SK-N-SH treated with all-trans-retinoic acid at 6 μM for 48 hours (cell line): Measurements from ENCODE around the gene CCR6.

Experiments used
- ATAC-seq: fragments of 200-7000 bp; cut with Tn5 transposase; 3 replicates; pipeline ENCODE4 v1.9.1; 2020; ENCODE audit warnings: mild to moderate bottlenecking, moderate library complexity
- ARNTL ChIP-seq: fragments of 450-650 bp; formaldehyde crosslinking; IDR thresholded peaks from 2 replicates; pipeline ENCODE4 v1.5.0; 2020; ENCODE audit warnings: low read depth, mild to moderate bottlenecking, moderate library complexity, borderline replicate concordance
- BACH2 ChIP-seq: fragments of 250-450 bp; sonication (Bioruptor Pico); IDR thresholded peaks from 2 replicates; pipeline ENCODE4 v1.9.0; 2021; ENCODE audit warnings: mild to moderate bottlenecking, borderline replicate concordance
- CREB5 ChIP-seq: fragments of 250-450 bp; sonication (Bioruptor Pico); IDR thresholded peaks from 2 replicates; pipeline ENCODE4 v1.5.1; 2020; ENCODE audit warnings: low read depth, mild to moderate bottlenecking, moderate library complexity
- CSDC2 ChIP-seq: fragments of 250-450 bp; sonication (Bioruptor Pico); IDR thresholded peaks from 2 replicates; pipeline ENCODE4 v1.5.0; 2020; ENCODE audit warnings: mild to moderate bottlenecking, moderate library complexity
- ESRRG ChIP-seq: fragments of 250-450 bp; sonication (Bioruptor Pico); IDR thresholded peaks from 2 replicates; pipeline ENCODE4 v1.6.1; 2021; ENCODE audit warnings: mild to moderate bottlenecking
- GLIS3 ChIP-seq: fragments of 250-450 bp; sonication (Bioruptor Pico); IDR thresholded peaks from 2 replicates; pipeline ENCODE4 v1.5.0; 2020; ENCODE audit warnings: mild to moderate bottlenecking, moderate library complexity
- OSR1 ChIP-seq: fragments of 250-450 bp; sonication (Bioruptor Pico); IDR thresholded peaks from 2 replicates; pipeline ENCODE4 v1.8.0; 2022; ENCODE audit warnings: moderate library complexity, mild to moderate bottlenecking, inconsistent platforms
- PPARA ChIP-seq: fragments of 250-450 bp; sonication (Bioruptor Pico); IDR thresholded peaks from 2 replicates; pipeline ENCODE4 v1.5.0; 2020; ENCODE audit warnings: mild to moderate bottlenecking, borderline replicate concordance
- RARB ChIP-seq: fragments of 250-450 bp; sonication (Bioruptor Pico); IDR thresholded peaks from 2 replicates; pipeline ENCODE4 v1.8.0; 2021; ENCODE audit warnings: mild to moderate bottlenecking, moderate library complexity
- SNAI2 ChIP-seq: fragments of 250-450 bp; sonication (Bioruptor Pico); IDR thresholded peaks from 2 replicates; pipeline ENCODE4 v1.5.0; 2020; ENCODE audit warnings: mild to moderate bottlenecking, moderate library complexity
- TCF4 ChIP-seq: fragments of 250-450 bp; sonication (Bioruptor Pico); IDR thresholded peaks from 2 replicates; pipeline ENCODE4 v1.8.0; 2021; ENCODE audit warnings: mild to moderate bottlenecking, moderate library complexity, borderline replicate concordance
- TOX ChIP-seq: fragments of 250-450 bp; sonication (Bioruptor Pico); IDR thresholded peaks from 2 replicates; pipeline ENCODE4 v1.8.0; 2021; ENCODE audit warnings: mild to moderate bottlenecking, moderate library complexity, borderline replicate concordance
- ZC3H10 ChIP-seq: fragments of 250-450 bp; sonication (Bioruptor Pico); IDR thresholded peaks from 2 replicates; pipeline ENCODE4 v1.5.1; 2021; ENCODE audit warnings: mild to moderate bottlenecking, moderate library complexity
- ZFP3 ChIP-seq: fragments of 250-450 bp; sonication (Bioruptor Pico); IDR thresholded peaks from 2 replicates; pipeline ENCODE4 v1.5.0; 2020; ENCODE audit warnings: mild to moderate bottlenecking, moderate library complexity
- ZFP30 ChIP-seq: fragments of 450-650 bp; formaldehyde crosslinking; IDR thresholded peaks from 2 replicates; pipeline ENCODE4 v1.5.0; 2022; ENCODE audit warnings: mild to moderate bottlenecking, moderate library complexity
- ZNF565 ChIP-seq: fragments of 450-650 bp; formaldehyde crosslinking; conservative IDR thresholded peaks from 2 replicates; pipeline ENCODE4 v1.5.0; 2020; ENCODE audit warnings: low read depth, mild to moderate bottlenecking, moderate library complexity
- ZNF70 ChIP-seq: fragments of 450-650 bp; formaldehyde crosslinking; IDR thresholded peaks from 2 replicates; pipeline ENCODE4 v1.5.0; 2020; ENCODE audit warnings: mild to moderate bottlenecking, moderate library complexity
- ZNF8 ChIP-seq: fragments of 450-650 bp; formaldehyde crosslinking; IDR thresholded peaks from 2 replicates; pipeline ENCODE4 v1.5.0; 2020; ENCODE audit warnings: mild to moderate bottlenecking, moderate library complexity
- TF ChIP-seq, protein P1 (sequence below): fragments of 250-450 bp; sonication (Bioruptor Pico); IDR thresholded peaks from 2 replicates; pipeline ENCODE4 v1.5.0; 2020; ENCODE audit warnings: mild to moderate bottlenecking, moderate library complexity
- TF ChIP-seq, protein P2 (sequence below): fragments of 250-450 bp; sonication (Bioruptor Pico); IDR thresholded peaks from 2 replicates; pipeline ENCODE4 v1.8.0; 2021; ENCODE audit warnings: low read depth, mild to moderate bottlenecking, moderate library complexity, borderline replicate concordance

CCR6 gene

DNA sequence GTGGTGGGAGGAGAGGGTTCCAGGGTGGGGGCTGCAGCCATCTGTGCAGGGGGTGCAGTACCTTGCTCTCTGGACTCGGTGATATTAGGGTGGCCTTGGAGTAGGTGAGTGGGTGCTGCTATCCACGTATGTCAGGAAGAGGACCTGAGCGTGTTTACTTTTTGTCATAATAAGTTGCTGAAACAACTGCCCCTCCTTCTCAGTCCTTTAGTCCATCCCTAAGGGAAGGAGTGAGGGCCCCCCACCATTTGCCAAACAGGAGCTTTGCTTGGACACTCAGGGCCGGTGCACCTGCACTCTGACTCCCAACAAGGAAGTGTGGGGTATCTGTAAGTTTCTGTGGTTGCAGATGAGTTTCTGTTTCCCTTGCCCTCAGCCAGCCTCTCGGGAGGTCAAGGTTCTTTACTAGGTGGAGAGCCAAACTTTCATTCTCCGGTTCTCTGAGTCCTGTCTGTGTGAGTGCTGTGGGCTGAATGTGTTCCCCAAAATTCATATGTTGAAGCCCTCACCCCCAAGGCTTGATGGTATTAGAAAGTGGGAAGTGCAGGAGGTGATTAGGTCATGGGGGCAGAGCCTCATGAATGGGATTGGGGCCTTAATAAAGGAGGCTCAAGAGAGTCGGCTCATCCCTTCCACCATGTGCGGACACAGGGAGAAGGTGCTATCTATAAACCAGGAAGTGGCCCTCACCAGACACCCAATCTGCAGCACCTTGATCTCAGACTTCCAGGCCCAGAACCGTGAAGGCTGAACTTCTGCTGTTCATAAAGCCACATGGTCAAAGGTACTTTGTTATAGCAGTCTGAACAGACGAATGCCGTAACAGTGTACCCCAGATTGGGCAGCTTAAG is 19.6 kb upstream of the CCR6 start:
- TF ChIP-seq, protein P1, sequence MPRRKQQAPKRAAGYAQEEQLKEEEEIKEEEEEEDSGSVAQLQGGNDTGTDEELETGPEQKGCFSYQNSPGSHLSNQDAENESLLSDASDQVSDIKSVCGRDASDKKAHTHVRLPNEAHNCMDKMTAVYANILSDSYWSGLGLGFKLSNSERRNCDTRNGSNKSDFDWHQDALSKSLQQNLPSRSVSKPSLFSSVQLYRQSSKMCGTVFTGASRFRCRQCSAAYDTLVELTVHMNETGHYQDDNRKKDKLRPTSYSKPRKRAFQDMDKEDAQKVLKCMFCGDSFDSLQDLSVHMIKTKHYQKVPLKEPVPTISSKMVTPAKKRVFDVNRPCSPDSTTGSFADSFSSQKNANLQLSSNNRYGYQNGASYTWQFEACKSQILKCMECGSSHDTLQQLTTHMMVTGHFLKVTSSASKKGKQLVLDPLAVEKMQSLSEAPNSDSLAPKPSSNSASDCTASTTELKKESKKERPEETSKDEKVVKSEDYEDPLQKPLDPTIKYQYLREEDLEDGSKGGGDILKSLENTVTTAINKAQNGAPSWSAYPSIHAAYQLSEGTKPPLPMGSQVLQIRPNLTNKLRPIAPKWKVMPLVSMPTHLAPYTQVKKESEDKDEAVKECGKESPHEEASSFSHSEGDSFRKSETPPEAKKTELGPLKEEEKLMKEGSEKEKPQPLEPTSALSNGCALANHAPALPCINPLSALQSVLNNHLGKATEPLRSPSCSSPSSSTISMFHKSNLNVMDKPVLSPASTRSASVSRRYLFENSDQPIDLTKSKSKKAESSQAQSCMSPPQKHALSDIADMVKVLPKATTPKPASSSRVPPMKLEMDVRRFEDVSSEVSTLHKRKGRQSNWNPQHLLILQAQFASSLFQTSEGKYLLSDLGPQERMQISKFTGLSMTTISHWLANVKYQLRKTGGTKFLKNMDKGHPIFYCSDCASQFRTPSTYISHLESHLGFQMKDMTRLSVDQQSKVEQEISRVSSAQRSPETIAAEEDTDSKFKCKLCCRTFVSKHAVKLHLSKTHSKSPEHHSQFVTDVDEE, result no peak
- ATAC-seq, result no peak

DNA sequence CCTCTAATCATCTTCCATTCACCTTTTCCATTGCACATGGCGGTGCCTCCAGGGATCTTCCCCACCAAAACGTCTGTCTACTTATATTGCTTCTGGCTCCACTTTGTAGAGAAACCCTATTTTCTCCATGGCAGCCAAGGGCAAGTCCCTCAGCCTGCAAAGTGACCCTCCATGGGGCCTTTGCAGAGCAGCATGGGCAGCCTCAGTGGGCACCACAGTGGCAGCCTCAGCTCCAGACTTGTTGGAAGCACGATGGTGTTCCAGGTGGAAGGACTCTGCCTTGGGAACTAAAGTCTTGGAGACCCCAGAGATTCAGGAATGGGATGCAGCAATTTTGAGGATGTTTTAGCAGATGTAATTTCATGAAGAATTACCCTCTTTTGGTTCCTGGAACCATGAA is 18.5 kb upstream of the CCR6 start:
- no peak for ATAC-seq
- no peak for TF ChIP-seq ESRRG (CRISPR knock-in tag)
- TF ChIP-seq OSR1 (CRISPR knock-in tag), result no peak
- TF ChIP-seq, protein P2, sequence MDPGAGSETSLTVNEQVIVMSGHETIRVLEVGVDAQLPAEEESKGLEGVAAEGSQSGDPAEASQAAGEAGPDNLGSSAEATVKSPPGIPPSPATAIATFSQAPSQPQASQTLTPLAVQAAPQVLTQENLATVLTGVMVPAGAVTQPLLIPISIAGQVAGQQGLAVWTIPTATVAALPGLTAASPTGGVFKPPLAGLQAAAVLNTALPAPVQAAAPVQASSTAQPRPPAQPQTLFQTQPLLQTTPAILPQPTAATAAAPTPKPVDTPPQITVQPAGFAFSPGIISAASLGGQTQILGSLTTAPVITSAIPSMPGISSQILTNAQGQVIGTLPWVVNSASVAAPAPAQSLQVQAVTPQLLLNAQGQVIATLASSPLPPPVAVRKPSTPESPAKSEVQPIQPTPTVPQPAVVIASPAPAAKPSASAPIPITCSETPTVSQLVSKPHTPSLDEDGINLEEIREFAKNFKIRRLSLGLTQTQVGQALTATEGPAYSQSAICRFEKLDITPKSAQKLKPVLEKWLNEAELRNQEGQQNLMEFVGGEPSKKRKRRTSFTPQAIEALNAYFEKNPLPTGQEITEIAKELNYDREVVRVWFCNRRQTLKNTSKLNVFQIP (CRISPR knock-in tag), result no peak
- no peak for TF ChIP-seq SNAI2 (CRISPR knock-in tag)
- TF ChIP-seq ZC3H10 (CRISPR knock-in tag), result no peak
- TF ChIP-seq TCF4 (CRISPR knock-in tag), result no peak
- no peak for TF ChIP-seq RARB (CRISPR knock-in tag)
- TF ChIP-seq PPARA (CRISPR knock-in tag), result no peak
- TF ChIP-seq, all 23 proteins: peak for 0

DNA sequence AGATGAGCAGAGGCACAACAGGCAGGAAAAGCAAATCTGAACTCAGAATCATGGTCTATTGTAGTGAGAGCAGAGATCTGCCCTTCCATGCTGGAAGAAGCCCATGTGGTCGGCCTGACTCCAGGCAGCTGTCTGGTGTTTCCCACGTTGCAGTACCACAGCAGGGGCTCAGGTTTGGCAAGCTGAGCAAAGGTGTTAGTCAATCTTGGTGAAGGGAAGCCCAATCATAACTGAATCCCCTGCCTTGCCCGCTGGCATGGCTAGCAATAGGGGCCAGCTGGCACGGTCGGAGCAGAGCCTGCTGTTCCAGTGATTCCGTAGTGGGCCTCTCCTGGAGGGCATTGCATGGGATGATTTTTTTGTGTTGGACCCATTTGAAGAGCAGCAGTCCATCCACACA is 17.8 kb upstream of the CCR6 start:
- TF ChIP-seq, protein P1, result no peak
- TF ChIP-seq ZNF70 (CRISPR knock-in tag) (no peak), ZFP30 (no peak), TOX (no peak)

DNA sequence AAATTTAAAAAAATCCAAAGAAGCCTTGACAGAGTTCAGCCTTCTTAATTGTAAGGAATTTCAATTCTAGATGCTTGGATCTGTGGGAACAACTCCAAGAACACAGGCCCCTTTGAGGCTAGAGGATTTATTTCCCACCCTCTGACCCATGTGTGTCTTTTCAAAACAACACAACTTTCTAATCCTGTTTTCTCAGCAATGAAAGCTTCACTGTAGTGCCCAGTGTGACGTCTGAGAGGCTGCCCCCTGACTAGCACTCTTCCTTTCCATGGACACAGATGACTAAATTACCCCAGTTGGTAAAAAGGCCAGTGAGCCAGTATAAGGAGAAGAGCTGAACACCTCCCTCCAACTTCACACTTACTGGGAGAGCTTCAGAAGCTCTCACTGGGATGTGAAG is 16.5 kb upstream of the CCR6 start:
- no peak for ATAC-seq

More for the DNA sequence above, 17.8 kb upstream of the CCR6 start:
- ATAC-seq, result no peak

DNA sequence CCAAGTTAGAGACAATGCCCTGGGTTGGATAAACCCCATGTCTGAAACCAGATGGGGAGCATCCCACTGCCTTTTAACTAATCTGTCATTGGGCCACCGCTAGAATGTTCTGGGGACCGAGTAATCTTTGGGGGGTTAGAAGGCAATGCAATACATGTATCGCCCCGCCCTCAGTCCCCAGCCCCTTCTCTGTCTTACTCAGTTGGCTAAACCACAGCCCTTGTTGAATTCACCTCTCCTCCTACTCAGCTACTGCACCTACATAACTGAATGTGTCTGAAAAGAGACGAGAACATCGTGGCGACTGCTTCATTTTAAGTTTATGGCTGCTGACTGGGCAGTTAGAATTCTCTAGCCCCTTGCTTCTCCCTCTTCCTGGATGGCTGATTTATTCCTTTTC is 15.1 kb upstream of the CCR6 start:
- ATAC-seq, result no peak
- no peak for TF ChIP-seq ZFP3
- TF ChIP-seq CSDC2, result no peak
- no peak for TF ChIP-seq ARNTL
- no peak for TF ChIP-seq OSR1 (CRISPR knock-in tag)
- TF ChIP-seq ZNF70 (CRISPR knock-in tag), result no peak
- no peak for TF ChIP-seq ESRRG (CRISPR knock-in tag)
- TF ChIP-seq GLIS3, result no peak
- TF ChIP-seq RARB (CRISPR knock-in tag), result no peak
- no peak for TF ChIP-seq TOX
- TF ChIP-seq ZNF8 (CRISPR knock-in tag), result no peak
- TF ChIP-seq ZNF565 (CRISPR knock-in tag), result no peak
- TF ChIP-seq BACH2 (CRISPR knock-in tag), result no peak
- TF ChIP-seq, protein P2 (CRISPR knock-in tag), result no peak

More for the DNA sequence above, 16.5 kb upstream of the CCR6 start:
- TF ChIP-seq CREB5 (CRISPR knock-in tag) (no peak), BACH2 (CRISPR knock-in tag) (no peak), ZNF565 (CRISPR knock-in tag) (no peak), PPARA (CRISPR knock-in tag) (no peak)
